Fibroblast of lung (primary cell): ENCODE measurements around the gene UST. TPM values are rescaled to one million over a fixed set of nuclear protein-coding genes. Genes with fewer than 3 reads are reported as not detected.

Experiments
- DNase-seq, 2 donors: peaks; one replicate each; pipeline versions ENCODE4 v3.0.0 to v3.0.0-alpha.2; 2010; ENCODE audit warnings: low read depth in 2 of 2
- H2AFZ ChIP-seq: 2 replicates; pipeline ENCODE4 v1.5.1; 2012; ENCODE audit warnings: low read length, control low read depth, inconsistent platforms
- H3K27ac ChIP-seq: 2 replicates; pipeline ENCODE4 v1.5.1; 2011; ENCODE audit warnings: low read length, control low read depth; ENCODE audit not compliant: insufficient read depth
- H3K27me3 ChIP-seq: 2 replicates; pipeline ENCODE4 v1.5.1; 2011; ENCODE audit warnings: mild to moderate bottlenecking, low read length; ENCODE audit not compliant: control insufficient read depth, insufficient read depth
- H3K36me3 ChIP-seq: 2 replicates; pipeline ENCODE4 v1.5.1; 2011; ENCODE audit warnings: low read length; ENCODE audit not compliant: control insufficient read depth, insufficient read depth
- H3K4me1 ChIP-seq: 2 replicates; pipeline ENCODE4 v1.5.1; 2011; ENCODE audit warnings: low read length; ENCODE audit not compliant: control insufficient read depth, insufficient read depth; ENCODE audit errors: extremely low read depth
- H3K4me2 ChIP-seq: 2 replicates; pipeline ENCODE4 v1.5.1; 2011; ENCODE audit warnings: low read length, control low read depth; ENCODE audit not compliant: insufficient read depth; ENCODE audit errors: extremely low read depth
- H3K4me3 ChIP-seq, 4 experiments: fragments of 200-600 bp in 1 of 4; sonication (generic) in 1 of 4; replicated peaks in 1 of 4; 2 replicates each; pipeline ENCODE4 v1.5.1; 2011 to 2016; ENCODE audit warnings: low read length in 4 of 4, low read depth in 3 of 4, mild to moderate bottlenecking in 3 of 4, control low read depth in 2 of 4, inconsistent platforms in 1 of 4, mixed read lengths in 1 of 4; ENCODE audit not compliant: insufficient read depth in 1 of 4; ENCODE audit errors: control extremely low read depth in 1 of 4
- H3K79me2 ChIP-seq: 2 replicates; pipeline ENCODE4 v1.5.1; 2012; ENCODE audit warnings: mild to moderate bottlenecking, low read length, inconsistent platforms; ENCODE audit not compliant: control insufficient read depth, insufficient read depth
- H3K9ac ChIP-seq: 2 replicates; pipeline ENCODE4 v1.5.1; 2011; ENCODE audit warnings: mild to moderate bottlenecking, low read length, control low read depth; ENCODE audit not compliant: insufficient read depth
- H3K9me3 ChIP-seq: 2 replicates; pipeline ENCODE4 v1.5.1; 2012; ENCODE audit warnings: low read depth, low read length; ENCODE audit not compliant: control insufficient read depth, insufficient read depth
- H4K20me1 ChIP-seq: 2 replicates; pipeline ENCODE4 v1.5.1; 2011; ENCODE audit warnings: low read length; ENCODE audit not compliant: control insufficient read depth, insufficient read depth; ENCODE audit errors: extremely low read depth
- EZH2 ChIP-seq: IDR thresholded peaks from 2 replicates; pipeline ENCODE4 v1.5.1; 2012; ENCODE audit warnings: low read length, control low read depth, mild to moderate bottlenecking; ENCODE audit errors: missing control alignments
- polyA plus RNA-seq, 2 donors: library from polyadenylated mRNA; depleted of rRNA in 1 of 2; stranded (reverse) in 1 of 2; unstranded in 1 of 2; fragments of >200 nt; gene quantifications; 2 replicates each; pipeline ENCODE4 v1.2.1, GENCODE V29; 2011 to 2012; ENCODE audit warnings: missing spikeins in 1 of 2
- total RNA-seq: library from RNA; depleted of rRNA; stranded (reverse); fragments of >200 nt; gene quantifications from 2 replicates; pipeline ENCODE4 v1.2.1, GENCODE V29; 2014
- TF ChIP-seq, protein P1 (sequence below), 2 donors: IDR thresholded peaks in 1 of 2; conservative IDR thresholded peaks in 1 of 2; 1 replicate in 1 of 2; 2 replicates in 1 of 2; pipeline ENCODE4 v1.5.1; 2011 to 2012; ENCODE audit warnings: low read length in 2 of 2, control low read depth in 1 of 2, inconsistent platforms in 1 of 2, low read depth in 1 of 2, mild to moderate bottlenecking in 1 of 2

UST gene
- total and polyA plus RNA-seq, 2 donors (not counting 1 experiment from before 2014, with no cell fraction given), result 6.8 to 19.5 TPM

DNA sequence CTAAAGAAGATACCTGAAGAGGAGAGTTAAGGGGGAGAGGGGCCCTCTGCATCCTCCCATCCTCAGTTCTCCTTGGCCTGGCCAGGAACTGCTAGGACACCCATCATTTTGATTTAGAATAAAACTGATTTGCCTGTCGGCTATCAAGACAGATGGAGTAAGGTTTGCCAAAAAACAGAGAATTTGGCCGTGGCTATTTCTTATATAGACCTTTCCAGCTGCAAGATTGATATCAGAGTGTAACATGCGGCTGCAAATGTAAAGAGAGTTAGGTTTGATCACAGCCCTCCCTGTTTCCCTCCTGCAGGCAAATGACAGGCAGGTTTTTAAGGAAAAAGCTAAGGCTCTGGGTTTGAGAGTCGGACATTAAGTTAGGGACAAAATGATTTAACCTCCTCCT lies 344.1 kb downstream of the UST start:
- no peaks in the 10 kb centered on the region for H3K9me3 ChIP-seq
- H3K79me2 ChIP-seq, result no peaks in the 10 kb centered on the region
- H3K4me3 ChIP-seq, result no peak overlapping the region
- H3K36me3 ChIP-seq, result no peaks in the 10 kb centered on the region
- no peak for TF ChIP-seq EZH2
- TF ChIP-seq, protein P1, sequence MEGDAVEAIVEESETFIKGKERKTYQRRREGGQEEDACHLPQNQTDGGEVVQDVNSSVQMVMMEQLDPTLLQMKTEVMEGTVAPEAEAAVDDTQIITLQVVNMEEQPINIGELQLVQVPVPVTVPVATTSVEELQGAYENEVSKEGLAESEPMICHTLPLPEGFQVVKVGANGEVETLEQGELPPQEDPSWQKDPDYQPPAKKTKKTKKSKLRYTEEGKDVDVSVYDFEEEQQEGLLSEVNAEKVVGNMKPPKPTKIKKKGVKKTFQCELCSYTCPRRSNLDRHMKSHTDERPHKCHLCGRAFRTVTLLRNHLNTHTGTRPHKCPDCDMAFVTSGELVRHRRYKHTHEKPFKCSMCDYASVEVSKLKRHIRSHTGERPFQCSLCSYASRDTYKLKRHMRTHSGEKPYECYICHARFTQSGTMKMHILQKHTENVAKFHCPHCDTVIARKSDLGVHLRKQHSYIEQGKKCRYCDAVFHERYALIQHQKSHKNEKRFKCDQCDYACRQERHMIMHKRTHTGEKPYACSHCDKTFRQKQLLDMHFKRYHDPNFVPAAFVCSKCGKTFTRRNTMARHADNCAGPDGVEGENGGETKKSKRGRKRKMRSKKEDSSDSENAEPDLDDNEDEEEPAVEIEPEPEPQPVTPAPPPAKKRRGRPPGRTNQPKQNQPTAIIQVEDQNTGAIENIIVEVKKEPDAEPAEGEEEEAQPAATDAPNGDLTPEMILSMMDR (conservative IDR thresholded peaks at IDR 0.05 in 1 of 2, IDR thresholded peaks at IDR 0.05 in 1 of 2; ENCODE audit: low read depth in 1 of 2, low read length in 2 of 2), result no peak
- no peaks in the 10 kb centered on the region for H4K20me1 ChIP-seq
- H3K9ac ChIP-seq, result no peak overlapping the region
- H2AFZ ChIP-seq, result no peak overlapping the region
- no peak for DNase-seq
- H3K4me2 ChIP-seq, result no peak overlapping the region
- no peak overlapping the region for H3K27ac ChIP-seq
- peaks cover 10% of the 10 kb centered on the region for H3K4me1 ChIP-seq
- H3K27me3 ChIP-seq, result no peaks in the 10 kb centered on the region

DNA sequence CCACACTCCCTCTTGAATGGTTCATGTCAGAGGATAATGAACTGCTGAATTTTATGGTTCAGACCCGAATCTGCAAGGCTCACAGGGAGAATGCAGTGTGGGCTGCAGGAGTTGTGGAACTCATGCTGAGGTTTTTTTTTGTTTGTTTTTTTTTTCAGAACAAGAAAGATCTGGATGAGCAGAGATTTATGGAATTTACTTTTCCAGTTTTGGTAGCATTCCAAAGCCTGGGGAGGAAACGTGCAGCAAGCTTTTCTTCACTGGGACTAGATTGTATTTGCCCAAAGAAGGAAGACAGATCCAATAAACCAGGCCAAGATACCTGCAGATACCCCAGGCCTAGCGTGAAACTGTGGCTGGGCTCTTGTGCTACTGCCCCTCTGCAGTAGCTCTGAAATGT lies 346.8 kb downstream of the UST start:
- Histone ChIP-seq H3K4me1 (peaks cover 10% of the 10 kb centered on the region), H3K4me3 (no peak overlapping the region), H3K4me2 (peak overlapping the region; percentile 55), H3K9ac (no peak overlapping the region), H3K27me3 (no peaks in the 10 kb centered on the region), H4K20me1 (no peaks in the 10 kb centered on the region), H3K9me3 (no peaks in the 10 kb centered on the region), H3K79me2 (no peaks in the 10 kb centered on the region), H3K27ac (no peak overlapping the region), H2AFZ (no peak overlapping the region), H3K36me3 (no peaks in the 10 kb centered on the region)
- peak; percentile 66 to 81 for DNase-seq
- TF ChIP-seq, protein P1 (conservative IDR thresholded peaks at IDR 0.05 in 1 of 2, IDR thresholded peaks at IDR 0.05 in 1 of 2; ENCODE audit: low read depth in 1 of 2, low read length in 2 of 2), result no peak
- TF ChIP-seq EZH2, result no peak

DNA sequence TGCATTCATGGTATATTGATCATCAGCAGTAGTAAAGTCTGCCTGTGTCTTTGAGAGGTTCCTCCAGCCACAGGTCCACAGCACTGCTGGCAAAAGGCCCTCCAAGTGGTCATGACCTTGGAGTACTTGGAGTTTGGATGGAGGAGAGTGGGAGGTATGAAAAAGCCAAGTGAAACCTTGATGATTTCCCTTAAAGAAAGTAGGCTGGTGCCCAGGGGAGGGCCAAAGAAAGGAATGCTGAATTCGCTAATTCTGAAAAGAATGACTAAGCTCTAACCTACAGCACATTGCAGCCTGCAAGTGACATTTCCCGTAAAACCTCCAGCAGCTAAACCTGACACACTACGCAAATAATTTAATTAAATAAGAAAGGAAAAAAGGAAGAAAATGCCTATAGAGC lies 347.3 kb downstream of the UST start:
- Histone ChIP-seq H3K36me3 (no peaks in the 10 kb centered on the region), H3K4me1 (peaks cover 10% of the 10 kb centered on the region), H3K79me2 (no peaks in the 10 kb centered on the region), H3K9ac (no peak overlapping the region), H3K9me3 (no peaks in the 10 kb centered on the region), H3K4me3 (no peak overlapping the region), H3K27me3 (no peaks in the 10 kb centered on the region), H4K20me1 (no peaks in the 10 kb centered on the region), H3K27ac (no peak overlapping the region), H3K4me2 (peak overlapping the region; percentile 55), H2AFZ (no peak overlapping the region)
- TF ChIP-seq EZH2, result no peak
- TF ChIP-seq, protein P1 (conservative IDR thresholded peaks at IDR 0.05 in 1 of 2, IDR thresholded peaks at IDR 0.05 in 1 of 2; ENCODE audit: low read depth in 1 of 2, low read length in 2 of 2), result no peak
- DNase-seq, result peak in 1 of 2 donors; percentile 74
